Hepatocyte (in vitro differentiated cells): ENCODE results near the gene BARX2. TPM values are rescaled to one million over a fixed set of nuclear protein-coding genes. Genes with fewer than 3 reads are reported as not detected.

Experiments
- DNase-seq: peaks from one replicate; pipeline ENCODE4 v3.0.0-alpha.2; 2016; ENCODE audit warnings: low spot score
- H2AFZ ChIP-seq: fragments of 200-600 bp; sonication (generic); 2 replicates; pipeline ENCODE4 v1.6.0; 2016; ENCODE audit warnings: antibody characterized with exemption, mild to moderate bottlenecking
- H3K27ac ChIP-seq: fragments of 200-600 bp; sonication (generic); 2 replicates; pipeline ENCODE4 v1.5.1; 2016; ENCODE audit warnings: mild to moderate bottlenecking
- H3K27me3 ChIP-seq: fragments of 200-600 bp; sonication (generic); 2 replicates; pipeline ENCODE4 v1.6.1; 2016
- H3K36me3 ChIP-seq: fragments of 200-600 bp; sonication (generic); replicated peaks from 2 replicates; pipeline ENCODE4 v1.5.1; 2016; ENCODE audit warnings: low read depth; ENCODE audit not compliant: insufficient read depth
- H3K4me1 ChIP-seq: fragments of 200-600 bp; sonication (generic); 2 replicates; pipeline ENCODE4 v1.5.1; 2016; ENCODE audit warnings: mild to moderate bottlenecking, moderate library complexity; ENCODE audit not compliant: insufficient read depth
- H3K4me2 ChIP-seq: fragments of 200-600 bp; sonication (generic); 2 replicates; pipeline ENCODE4 v1.6.0; 2016
- H3K4me3 ChIP-seq: fragments of 200-600 bp; sonication (generic); 2 replicates; pipeline ENCODE4 v1.5.1; 2016; ENCODE audit warnings: mild to moderate bottlenecking
- H3K79me2 ChIP-seq: fragments of 200-600 bp; sonication (generic); 2 replicates; pipeline ENCODE4 v1.6.0; 2017; ENCODE audit warnings: mild to moderate bottlenecking
- H3K9me2 ChIP-seq: fragments of 200-600 bp; sonication (generic); replicated peaks from 2 replicates; pipeline ENCODE4 v1.6.0; 2017; ENCODE audit warnings: mild to moderate bottlenecking; ENCODE audit not compliant: insufficient read depth
- H3K9me3 ChIP-seq: fragments of 200-600 bp; sonication (generic); 2 replicates; pipeline ENCODE4 v1.5.1; 2016; ENCODE audit warnings: low read depth, mild to moderate bottlenecking
- H4K20me1 ChIP-seq: fragments of 200-600 bp; sonication (generic); 2 replicates; pipeline ENCODE4 v1.6.0; 2016; ENCODE audit warnings: mild to moderate bottlenecking; ENCODE audit not compliant: insufficient read depth, poor library complexity, severe bottlenecking
- EZH2 ChIP-seq: fragments of 200-600 bp; sonication (generic); IDR thresholded peaks from 2 replicates; pipeline ENCODE4 v1.6.1; 2016; ENCODE audit warnings: antibody characterized with exemption, mild to moderate bottlenecking, borderline replicate concordance
- EZH2phosphoT487 ChIP-seq: fragments of 200-600 bp; sonication (generic); IDR thresholded peaks from one replicate; pipeline ENCODE4 v1.6.1; 2018; ENCODE audit warnings: antibody characterized with exemption, mild to moderate bottlenecking, low read depth, moderate library complexity; ENCODE audit not compliant: unreplicated experiment, severe bottlenecking
- WGBS: methylation state at CpG from one replicate; pipeline ENCODE4 v1.1.6; 2016; ENCODE audit warnings: low lambda C conversion rate; ENCODE audit errors: missing lambda C conversion rate; 5-methylcytosine and 5-hydroxymethylcytosine counted together
- polyA plus RNA-seq: library from polyadenylated mRNA; unstranded; fragments of >200 nt; fragmentation: Nextera tagmentation; extraction: Ambion mirVana; gene quantifications from 2 replicates; pipeline ENCODE4 v1.2.1, GENCODE V29; 2016
- total RNA-seq: library from RNA; depleted of rRNA; stranded (reverse); fragments of >200 nt; gene quantifications from 2 replicates; pipeline ENCODE4 v1.2.3, GENCODE V29; 2014
- TF ChIP-seq, protein P1 (sequence below): fragments of 200-600 bp; sonication (generic); IDR thresholded peaks from 2 replicates; pipeline ENCODE4 v1.5.1; 2016; ENCODE audit warnings: antibody characterized with exemption, mild to moderate bottlenecking; ENCODE audit not compliant: poor library complexity

The BARX2 gene
- total and polyA plus RNA-seq, 2 experiments from 2014 or later = 0.10 to 0.77 TPM

DNA sequence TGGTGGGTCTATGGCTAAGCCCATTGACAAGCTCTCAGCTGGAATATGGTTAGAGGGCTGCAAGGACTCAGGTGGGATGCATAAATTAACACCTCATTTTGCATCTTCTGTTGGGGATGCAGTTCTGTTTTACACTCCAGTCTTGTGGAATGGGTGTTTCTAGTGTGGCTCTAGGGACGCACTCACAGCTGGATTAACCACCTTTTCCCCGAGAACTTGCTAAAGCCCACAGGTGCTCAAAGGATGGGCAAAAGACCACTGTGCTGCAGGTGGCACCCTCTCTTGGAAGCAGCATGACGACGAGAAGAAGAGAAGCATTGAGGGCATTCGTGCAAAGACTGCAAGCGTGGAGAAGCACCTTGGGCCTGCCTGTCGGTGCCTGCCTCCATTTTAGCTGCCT is 6.9 kb downstream of the BARX2 start:
- H2AFZ ChIP-seq = no peak overlapping the region
- peaks cover 28% of the 10 kb centered on the region for H3K27me3 ChIP-seq
- H3K9me2 ChIP-seq = no peaks in the 10 kb centered on the region
- no peaks in the 10 kb centered on the region for H3K79me2 ChIP-seq
- 87% methylated on average over 7 of the region's 7 CpGs for WGBS
- H3K36me3 ChIP-seq = no peaks in the 10 kb centered on the region
- no peak for DNase-seq
- H3K9me3 ChIP-seq = no peaks in the 10 kb centered on the region
- TF ChIP-seq EZH2 (no peak), EZH2phosphoT487 (no peak)
- TF ChIP-seq, protein P1, sequence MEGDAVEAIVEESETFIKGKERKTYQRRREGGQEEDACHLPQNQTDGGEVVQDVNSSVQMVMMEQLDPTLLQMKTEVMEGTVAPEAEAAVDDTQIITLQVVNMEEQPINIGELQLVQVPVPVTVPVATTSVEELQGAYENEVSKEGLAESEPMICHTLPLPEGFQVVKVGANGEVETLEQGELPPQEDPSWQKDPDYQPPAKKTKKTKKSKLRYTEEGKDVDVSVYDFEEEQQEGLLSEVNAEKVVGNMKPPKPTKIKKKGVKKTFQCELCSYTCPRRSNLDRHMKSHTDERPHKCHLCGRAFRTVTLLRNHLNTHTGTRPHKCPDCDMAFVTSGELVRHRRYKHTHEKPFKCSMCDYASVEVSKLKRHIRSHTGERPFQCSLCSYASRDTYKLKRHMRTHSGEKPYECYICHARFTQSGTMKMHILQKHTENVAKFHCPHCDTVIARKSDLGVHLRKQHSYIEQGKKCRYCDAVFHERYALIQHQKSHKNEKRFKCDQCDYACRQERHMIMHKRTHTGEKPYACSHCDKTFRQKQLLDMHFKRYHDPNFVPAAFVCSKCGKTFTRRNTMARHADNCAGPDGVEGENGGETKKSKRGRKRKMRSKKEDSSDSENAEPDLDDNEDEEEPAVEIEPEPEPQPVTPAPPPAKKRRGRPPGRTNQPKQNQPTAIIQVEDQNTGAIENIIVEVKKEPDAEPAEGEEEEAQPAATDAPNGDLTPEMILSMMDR = no peak
- no peaks in the 10 kb centered on the region for H4K20me1 ChIP-seq
- no peak overlapping the region for H3K27ac ChIP-seq
- H3K4me2 ChIP-seq = no peak overlapping the region
- H3K4me3 ChIP-seq = no peak overlapping the region
- H3K4me1 ChIP-seq = peaks cover 6% of the 10 kb centered on the region

DNA sequence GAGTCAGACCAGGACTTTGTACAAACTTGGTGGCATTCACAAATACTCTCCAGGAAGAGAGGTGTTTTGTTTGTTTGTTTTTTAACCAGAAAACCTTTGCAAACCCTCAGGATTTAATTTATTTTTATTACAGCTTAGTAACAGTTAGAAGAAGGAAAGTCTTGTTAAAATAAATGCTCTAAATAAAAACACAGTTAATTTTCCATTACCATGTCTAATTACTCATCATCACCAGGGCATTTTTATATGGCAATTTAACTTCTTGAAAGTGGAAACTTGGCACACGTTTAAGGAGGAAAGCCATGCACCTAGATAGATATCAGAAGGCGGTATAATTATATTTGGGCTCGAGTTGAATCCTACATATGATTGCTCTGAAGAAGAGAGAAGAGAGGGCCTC is 7.4 kb downstream of the BARX2 start:
- Histone ChIP-seq H3K27ac (no peak overlapping the region), H3K27me3 (peaks cover 23% of the 10 kb centered on the region)
- 80% methylated on average over 3 of the region's 3 CpGs for WGBS

DNA sequence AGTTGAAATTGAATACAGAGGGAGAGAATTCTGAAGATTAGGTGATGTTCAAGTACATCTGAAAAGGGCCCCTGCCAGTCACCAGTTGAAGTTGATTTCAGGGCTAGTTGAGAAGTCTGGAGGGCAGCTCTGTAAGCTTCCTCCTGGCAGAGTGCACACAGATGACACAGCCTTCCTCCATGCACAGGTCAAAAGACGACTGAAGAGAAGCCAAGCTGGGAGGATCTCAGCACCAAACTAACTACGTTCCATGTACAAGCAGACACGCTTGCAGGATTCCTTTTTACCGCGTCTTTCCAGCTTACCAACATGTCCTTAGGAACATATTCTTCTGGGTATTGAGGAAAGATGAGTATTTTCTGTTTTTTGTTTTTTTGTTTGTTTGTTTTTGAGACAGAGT is 7.9 kb downstream of the BARX2 start:
- Histone ChIP-seq H3K27ac (no peak overlapping the region), H3K9me3 (no peaks in the 10 kb centered on the region), H3K4me2 (no peak overlapping the region), H2AFZ (no peak overlapping the region), H3K27me3 (peaks cover 19% of the 10 kb centered on the region), H3K79me2 (no peaks in the 10 kb centered on the region), H3K9me2 (no peaks in the 10 kb centered on the region), H3K4me3 (no peak overlapping the region), H3K4me1 (peaks cover 9% of the 10 kb centered on the region), H4K20me1 (no peaks in the 10 kb centered on the region), H3K36me3 (no peaks in the 10 kb centered on the region)
- no peak for TF ChIP-seq EZH2phosphoT487
- TF ChIP-seq, protein P1 = no peak
- TF ChIP-seq EZH2 = no peak
- WGBS = 94% methylated on average over 5 of the region's 5 CpGs
- no peak for DNase-seq

More for the DNA sequence above, 7.4 kb downstream of the BARX2 start:
- H4K20me1 ChIP-seq = no peaks in the 10 kb centered on the region
- H3K9me2 ChIP-seq = no peaks in the 10 kb centered on the region
- no peak for DNase-seq
- H3K4me1 ChIP-seq = peaks cover 9% of the 10 kb centered on the region
- TF ChIP-seq EZH2 (no peak), EZH2phosphoT487 (no peak)
- TF ChIP-seq, protein P1 = no peak
- no peaks in the 10 kb centered on the region for H3K9me3 ChIP-seq
- H3K4me2 ChIP-seq = no peak overlapping the region
- H3K4me3 ChIP-seq = no peak overlapping the region
- no peaks in the 10 kb centered on the region for H3K79me2 ChIP-seq
- no peak overlapping the region for H2AFZ ChIP-seq
- no peaks in the 10 kb centered on the region for H3K36me3 ChIP-seq

DNA sequence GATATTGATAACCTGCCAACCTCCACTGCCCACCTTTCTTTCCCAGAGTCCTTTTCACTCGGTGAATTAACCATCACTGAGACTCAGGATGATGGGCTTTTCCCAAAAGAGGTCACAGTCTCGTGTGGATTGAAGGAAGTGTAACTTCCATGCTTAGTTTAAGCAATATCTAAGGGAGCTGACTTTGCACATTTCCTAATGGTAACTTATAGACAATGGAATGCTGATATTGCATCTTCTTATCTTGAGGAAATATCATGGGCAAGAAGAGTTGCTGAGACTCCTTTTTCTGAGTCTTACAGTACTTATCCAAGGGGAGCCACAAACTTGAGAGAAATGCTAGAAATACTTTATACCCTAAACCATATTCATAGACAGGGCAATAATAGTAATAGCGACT is 8.8 kb downstream of the BARX2 start:
- Histone ChIP-seq H3K4me3 (no peak overlapping the region), H3K36me3 (no peaks in the 10 kb centered on the region), H3K27ac (no peak overlapping the region), H3K79me2 (no peaks in the 10 kb centered on the region), H4K20me1 (no peaks in the 10 kb centered on the region), H3K9me2 (no peaks in the 10 kb centered on the region), H3K27me3 (peaks cover 11% of the 10 kb centered on the region), H2AFZ (no peak overlapping the region), H3K4me1 (peaks cover 9% of the 10 kb centered on the region), H3K4me2 (no peak overlapping the region), H3K9me3 (no peaks in the 10 kb centered on the region)
- WGBS = 89% methylated on average over 3 of the region's 3 CpGs
- TF ChIP-seq, protein P1 = no peak
- TF ChIP-seq EZH2phosphoT487 = no peak
- no peak for TF ChIP-seq EZH2
- no peak for DNase-seq
